ENCODE results near the gene CSK. TPM values are rescaled to one million over a fixed set of nuclear protein-coding genes. Genes with fewer than 3 reads are reported as not detected.

The CSK gene
- total RNA-seq, 4 donors from 2014 or later = 6.4 to 11.7 (median 10.8) TPM

DNA sequence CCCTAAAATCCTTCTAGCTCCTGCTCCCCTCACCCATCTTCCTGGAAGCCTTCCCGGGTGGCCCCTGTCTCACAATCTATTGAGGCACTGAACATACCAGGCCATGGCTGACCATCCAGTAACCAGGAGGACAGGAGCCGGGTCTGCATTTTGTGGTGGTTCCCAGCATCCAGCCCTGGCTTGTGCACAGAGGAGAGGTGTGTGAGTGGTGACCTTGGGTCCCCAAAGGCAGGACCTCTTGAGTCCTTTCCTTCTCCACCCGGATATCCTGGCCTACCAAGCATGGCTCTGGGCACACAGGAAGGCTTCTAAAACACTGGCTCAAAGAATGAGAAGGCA, 7.8 kb downstream of the CSK start:
- no peaks in the 10 kb centered on the region for H3K27me3 ChIP-seq
- TF ChIP-seq, protein P1, sequence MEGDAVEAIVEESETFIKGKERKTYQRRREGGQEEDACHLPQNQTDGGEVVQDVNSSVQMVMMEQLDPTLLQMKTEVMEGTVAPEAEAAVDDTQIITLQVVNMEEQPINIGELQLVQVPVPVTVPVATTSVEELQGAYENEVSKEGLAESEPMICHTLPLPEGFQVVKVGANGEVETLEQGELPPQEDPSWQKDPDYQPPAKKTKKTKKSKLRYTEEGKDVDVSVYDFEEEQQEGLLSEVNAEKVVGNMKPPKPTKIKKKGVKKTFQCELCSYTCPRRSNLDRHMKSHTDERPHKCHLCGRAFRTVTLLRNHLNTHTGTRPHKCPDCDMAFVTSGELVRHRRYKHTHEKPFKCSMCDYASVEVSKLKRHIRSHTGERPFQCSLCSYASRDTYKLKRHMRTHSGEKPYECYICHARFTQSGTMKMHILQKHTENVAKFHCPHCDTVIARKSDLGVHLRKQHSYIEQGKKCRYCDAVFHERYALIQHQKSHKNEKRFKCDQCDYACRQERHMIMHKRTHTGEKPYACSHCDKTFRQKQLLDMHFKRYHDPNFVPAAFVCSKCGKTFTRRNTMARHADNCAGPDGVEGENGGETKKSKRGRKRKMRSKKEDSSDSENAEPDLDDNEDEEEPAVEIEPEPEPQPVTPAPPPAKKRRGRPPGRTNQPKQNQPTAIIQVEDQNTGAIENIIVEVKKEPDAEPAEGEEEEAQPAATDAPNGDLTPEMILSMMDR (IDR thresholded peaks at IDR 0.05 in 4 of 5, conservative IDR thresholded peaks at IDR 0.05 in 1 of 5) = no peak
- no peak for TF ChIP-seq POLR2A (IDR thresholded peaks at IDR 0.05)
- DNase-seq (no peak), ATAC-seq (no peak)
- in situ Hi-C loops (cut with MboI; ENCODE audit: low sequenced_read_pairs in 4 of 4) = no loop called here
- H3K36me3 ChIP-seq = no peaks in the 10 kb centered on the region
- no peaks in the 10 kb centered on the region for H3K9me3 ChIP-seq
- peaks cover 58 to 69% of the 10 kb centered on the region in 2 donors for H3K4me1 ChIP-seq
- peak overlapping the region; percentile 56 to 81 (median 57) for H3K27ac ChIP-seq
- H3K4me3 ChIP-seq = no peak overlapping the region
- intact Hi-C loops (cut with DNase I; ENCODE audit: low total_unique reads) = loop anchor here (10.0 kb wide), 1 partner anchor 245 kb away; the partner anchor contains the start of gene ARID3B

DNA sequence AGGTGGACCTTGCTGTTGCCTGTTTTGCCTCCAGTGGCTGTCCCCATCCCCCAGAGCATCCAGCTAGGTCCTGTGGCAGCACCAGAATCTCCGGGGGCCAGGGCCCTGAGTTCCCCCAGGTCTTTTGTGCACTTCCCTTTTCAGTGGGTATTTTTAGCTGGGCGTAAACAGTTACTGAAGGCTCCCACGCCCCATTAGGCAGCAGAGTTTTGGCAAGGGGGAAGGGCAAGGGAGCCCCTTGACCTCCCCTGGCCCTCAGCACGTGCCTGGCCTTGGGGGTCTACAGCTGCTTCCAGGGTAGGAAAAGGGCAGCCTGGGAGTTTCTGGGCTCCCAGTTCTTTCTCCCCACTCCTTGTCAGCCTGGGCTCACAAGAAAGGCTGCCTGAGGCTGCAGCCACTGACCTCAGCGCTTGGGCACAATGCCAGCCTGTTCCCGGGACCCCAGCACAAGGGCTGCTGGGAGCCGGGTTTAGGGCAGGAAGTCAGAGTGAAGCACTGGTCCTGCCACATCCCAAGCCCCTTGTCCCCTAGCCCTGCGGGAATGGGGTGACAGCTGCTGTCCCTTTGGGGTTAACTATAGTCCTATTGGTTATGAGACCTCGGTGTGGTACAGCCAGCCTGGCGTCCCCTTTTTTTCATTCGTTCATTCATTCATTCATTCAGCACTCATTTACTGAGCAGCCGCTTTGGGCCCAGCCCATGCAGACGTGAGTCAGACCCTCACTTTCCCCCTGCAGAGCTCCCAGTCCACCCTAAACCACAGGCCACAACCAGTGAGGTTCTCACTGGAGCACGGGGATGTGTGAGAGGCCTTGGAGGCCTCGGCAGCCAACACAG, 8.4 kb downstream of the CSK start:
- no peaks in the 10 kb centered on the region for H3K27me3 ChIP-seq
- DNase-seq = no peak
- ATAC-seq = no peak
- H3K36me3 ChIP-seq = no peaks in the 10 kb centered on the region
- no peak overlapping the region for H3K4me3 ChIP-seq
- H3K4me1 ChIP-seq = peaks cover 54 to 64% of the 10 kb centered on the region in 2 donors
- intact Hi-C loops (cut with DNase I; ENCODE audit: low total_unique reads) = no loop called here
- peak overlapping the region; percentile 56 to 81 (median 57) for H3K27ac ChIP-seq
- TF ChIP-seq, protein P1 (IDR thresholded peaks at IDR 0.05 in 4 of 5, conservative IDR thresholded peaks at IDR 0.05 in 1 of 5) = no peak
- no peak for TF ChIP-seq POLR2A (IDR thresholded peaks at IDR 0.05)
- H3K9me3 ChIP-seq = no peaks in the 10 kb centered on the region
- in situ Hi-C loops (cut with MboI; ENCODE audit: low sequenced_read_pairs in 4 of 4) = no loop called here

DNA sequence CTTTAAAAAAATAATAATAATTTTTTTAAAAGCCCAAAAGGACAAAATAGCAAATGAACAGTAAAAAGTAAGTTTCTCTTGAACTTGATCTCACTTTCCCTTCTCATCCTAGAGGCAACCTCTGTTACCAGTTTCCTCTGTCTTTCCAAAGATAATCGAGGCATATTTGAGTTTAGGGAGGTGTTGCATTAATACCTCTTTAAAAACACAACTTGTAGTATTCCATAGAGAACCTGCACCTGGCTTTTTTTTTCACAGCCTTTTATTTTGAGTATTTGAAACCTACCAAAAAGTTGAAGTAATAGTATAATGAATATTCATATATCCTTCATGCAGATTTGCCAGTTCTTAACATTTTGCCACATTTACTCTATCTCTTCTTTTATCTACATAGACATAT, 9.1 kb downstream of the CSK start:
- Histone ChIP-seq H3K4me3 (no peak overlapping the region), H3K4me1 (peaks cover 47 to 56% of the 10 kb centered on the region in 2 donors), H3K9me3 (no peaks in the 10 kb centered on the region), H3K27ac (peak overlapping the region in 2 of 4 donors; percentile 57), H3K27me3 (no peaks in the 10 kb centered on the region), H3K36me3 (no peaks in the 10 kb centered on the region)
- no peak for TF ChIP-seq POLR2A (IDR thresholded peaks at IDR 0.05)
- TF ChIP-seq, protein P1 (IDR thresholded peaks at IDR 0.05 in 4 of 5, conservative IDR thresholded peaks at IDR 0.05 in 1 of 5) = no peak
- in situ Hi-C loops (cut with MboI; ENCODE audit: low sequenced_read_pairs in 4 of 4) = no loop called here
- DNase-seq (no peak), ATAC-seq (no peak)
- intact Hi-C loops (cut with DNase I; ENCODE audit: low total_unique reads) = no loop called here

DNA sequence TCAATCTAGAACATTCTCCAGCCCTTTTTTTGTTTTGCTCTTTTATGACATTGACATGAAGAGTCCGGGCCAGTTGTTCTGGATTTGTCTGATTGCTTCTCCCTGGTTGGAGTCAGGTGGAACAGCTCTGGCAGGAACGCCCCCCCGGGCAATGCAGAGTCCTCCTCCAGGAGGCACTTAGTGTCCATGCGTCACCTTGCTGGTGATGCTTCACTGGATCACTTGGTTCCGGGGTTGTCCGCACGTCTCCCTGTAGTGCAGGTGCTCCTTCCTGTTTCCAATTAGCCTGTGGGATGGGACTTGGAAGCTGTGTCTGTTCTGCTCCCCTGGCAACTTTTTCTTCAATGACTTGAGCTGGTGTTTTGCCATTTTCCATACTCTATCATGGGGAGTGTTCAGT, 9.8 kb downstream of the CSK start:
- intact Hi-C loops (cut with DNase I; ENCODE audit: low total_unique reads) (no loop called here), in situ Hi-C loops (cut with MboI; ENCODE audit: low sequenced_read_pairs in 4 of 4) (no loop called here)
- Histone ChIP-seq H3K4me3 (no peak overlapping the region), H3K27ac (no peak overlapping the region), H3K36me3 (no peaks in the 10 kb centered on the region), H3K4me1 (peaks cover 40 to 50% of the 10 kb centered on the region in 2 donors), H3K27me3 (no peaks in the 10 kb centered on the region), H3K9me3 (no peaks in the 10 kb centered on the region)
- DNase-seq (no peak), ATAC-seq (no peak)
- no peak for TF ChIP-seq POLR2A (IDR thresholded peaks at IDR 0.05)
- TF ChIP-seq, protein P1 (IDR thresholded peaks at IDR 0.05 in 4 of 5, conservative IDR thresholded peaks at IDR 0.05 in 1 of 5) = no peak

Data from gastrocnemius medialis (tissue), 4 donors.